Fibroblast of pulmonary artery (primary cell): ENCODE data around the gene KCTD19.

Experiments used
- DNase-seq: peaks from one replicate; pipeline ENCODE4 v3.0.0-alpha.2; 2010; ENCODE audit warnings: low read depth
- H3K4me3 ChIP-seq: replicated peaks from 2 replicates; pipeline ENCODE4 v1.5.1; 2011; ENCODE audit warnings: low read depth, mild to moderate bottlenecking, control low read depth, low read length, moderate library complexity
- TF ChIP-seq, protein P1 (sequence below): IDR thresholded peaks from 2 replicates; pipeline ENCODE4 v1.5.1; 2011; ENCODE audit warnings: mild to moderate bottlenecking, control low read depth, low read length, inconsistent platforms; ENCODE audit errors: missing control alignments

The KCTD19 gene

DNA sequence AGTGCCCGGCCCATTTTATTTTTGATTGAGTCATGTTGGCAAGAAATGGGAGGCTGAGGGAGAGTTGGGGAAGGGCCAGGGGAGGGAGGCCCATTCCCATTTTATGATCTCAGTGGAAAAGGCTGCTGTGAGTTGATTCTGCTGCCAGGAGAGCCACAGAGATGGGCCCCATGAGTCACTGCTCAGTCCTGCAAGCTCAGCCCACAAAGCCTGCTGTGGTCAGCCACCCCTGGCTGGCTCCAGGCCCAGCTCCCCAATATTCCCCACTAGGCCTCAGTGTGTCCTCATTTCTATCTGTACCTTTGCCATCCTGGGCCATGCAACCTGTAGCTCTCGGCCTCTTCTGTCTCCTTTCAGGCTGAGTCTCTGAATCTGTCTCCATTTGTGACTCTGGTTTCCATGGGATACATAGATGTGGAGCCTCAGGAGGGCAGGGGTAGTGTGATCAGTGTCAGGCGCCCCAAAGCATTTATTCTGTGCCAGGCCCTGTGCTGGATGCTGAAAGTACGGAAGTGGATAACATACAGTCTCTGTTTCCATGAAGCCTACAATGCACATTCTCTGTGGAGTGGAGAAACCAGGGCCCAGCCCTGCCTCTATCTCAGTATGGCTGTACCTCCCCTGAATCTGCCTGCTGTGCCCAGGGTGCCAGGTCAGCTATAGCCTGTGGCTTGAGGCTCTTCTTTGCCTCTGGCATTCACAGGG lies 49.1 kb downstream of the KCTD19 start:
- DNase-seq = peak; percentile 98

DNA sequence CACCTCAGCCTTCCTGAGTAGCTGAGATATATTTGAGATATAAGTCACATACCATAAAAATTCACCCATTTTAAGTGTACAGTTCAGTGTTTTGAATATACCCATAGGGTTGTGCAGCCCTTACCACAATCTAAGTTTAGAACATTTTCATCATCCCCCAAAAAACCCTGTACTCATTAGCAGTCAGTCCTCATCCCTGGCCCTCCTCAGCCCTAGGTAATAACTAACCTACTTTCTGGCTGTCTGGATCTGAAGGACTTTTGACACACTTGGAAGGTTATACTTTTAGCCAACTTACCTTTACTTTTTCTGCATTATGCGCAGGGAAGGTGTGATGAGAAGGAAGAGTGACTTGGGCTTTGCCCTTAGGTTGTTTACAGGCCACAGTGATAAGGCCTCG lies 51.2 kb downstream of the KCTD19 start:
- no peak for DNase-seq
- no peak overlapping the region for H3K4me3 ChIP-seq
- TF ChIP-seq, protein P1, sequence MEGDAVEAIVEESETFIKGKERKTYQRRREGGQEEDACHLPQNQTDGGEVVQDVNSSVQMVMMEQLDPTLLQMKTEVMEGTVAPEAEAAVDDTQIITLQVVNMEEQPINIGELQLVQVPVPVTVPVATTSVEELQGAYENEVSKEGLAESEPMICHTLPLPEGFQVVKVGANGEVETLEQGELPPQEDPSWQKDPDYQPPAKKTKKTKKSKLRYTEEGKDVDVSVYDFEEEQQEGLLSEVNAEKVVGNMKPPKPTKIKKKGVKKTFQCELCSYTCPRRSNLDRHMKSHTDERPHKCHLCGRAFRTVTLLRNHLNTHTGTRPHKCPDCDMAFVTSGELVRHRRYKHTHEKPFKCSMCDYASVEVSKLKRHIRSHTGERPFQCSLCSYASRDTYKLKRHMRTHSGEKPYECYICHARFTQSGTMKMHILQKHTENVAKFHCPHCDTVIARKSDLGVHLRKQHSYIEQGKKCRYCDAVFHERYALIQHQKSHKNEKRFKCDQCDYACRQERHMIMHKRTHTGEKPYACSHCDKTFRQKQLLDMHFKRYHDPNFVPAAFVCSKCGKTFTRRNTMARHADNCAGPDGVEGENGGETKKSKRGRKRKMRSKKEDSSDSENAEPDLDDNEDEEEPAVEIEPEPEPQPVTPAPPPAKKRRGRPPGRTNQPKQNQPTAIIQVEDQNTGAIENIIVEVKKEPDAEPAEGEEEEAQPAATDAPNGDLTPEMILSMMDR = no peak

More for the DNA sequence above, 49.1 kb downstream of the KCTD19 start:
- TF ChIP-seq, protein P1 = no peak
- no peak overlapping the region for H3K4me3 ChIP-seq

DNA sequence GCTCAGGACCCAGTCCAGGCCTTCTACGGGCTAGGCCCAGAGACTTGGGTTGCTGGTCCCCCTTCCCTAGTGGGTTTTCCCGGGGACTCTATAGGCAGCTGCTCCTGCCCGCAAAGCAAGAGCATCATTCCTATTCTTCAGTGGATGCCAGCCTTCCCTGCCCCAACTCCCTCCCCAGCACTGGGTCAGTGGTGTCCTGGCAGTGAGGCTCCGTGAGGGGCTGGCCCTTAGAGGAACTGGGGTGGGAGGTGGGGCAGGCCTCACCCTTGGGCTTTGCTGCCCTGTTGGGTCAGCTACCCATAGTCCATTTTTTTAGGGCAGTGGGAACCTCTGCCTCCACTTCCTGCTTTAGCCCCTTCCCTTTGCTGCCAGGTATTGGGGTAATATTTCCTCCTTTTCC lies 55.1 kb downstream of the KCTD19 start:
- no peak overlapping the region for H3K4me3 ChIP-seq
- TF ChIP-seq, protein P1 = no peak

DNA sequence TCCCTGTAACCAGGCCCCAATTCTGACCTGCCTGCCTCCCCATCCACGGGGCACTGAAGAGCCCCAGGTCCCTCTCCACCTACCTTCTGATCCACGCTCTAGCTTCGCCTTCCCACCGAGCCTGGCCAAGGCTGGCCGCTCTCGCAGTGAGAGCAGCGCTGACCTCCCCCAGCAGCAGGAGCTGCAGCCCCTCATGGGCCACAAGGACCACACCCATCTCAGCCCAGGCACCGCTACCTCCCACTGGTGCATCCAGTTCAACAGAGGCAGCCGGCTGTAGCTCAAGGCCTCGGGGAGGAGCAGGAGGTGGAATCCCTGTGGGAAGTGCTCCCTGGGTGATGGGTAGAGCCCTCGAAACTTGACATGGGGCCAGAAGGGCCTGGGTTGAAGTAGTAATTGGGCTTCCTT lies 55.6 kb downstream of the KCTD19 start:
- H3K4me3 ChIP-seq = no peak overlapping the region
- DNase-seq = no peak
- TF ChIP-seq, protein P1 = no peak

More for the DNA sequence above, 55.1 kb downstream of the KCTD19 start:
- no peak for DNase-seq

DNA sequence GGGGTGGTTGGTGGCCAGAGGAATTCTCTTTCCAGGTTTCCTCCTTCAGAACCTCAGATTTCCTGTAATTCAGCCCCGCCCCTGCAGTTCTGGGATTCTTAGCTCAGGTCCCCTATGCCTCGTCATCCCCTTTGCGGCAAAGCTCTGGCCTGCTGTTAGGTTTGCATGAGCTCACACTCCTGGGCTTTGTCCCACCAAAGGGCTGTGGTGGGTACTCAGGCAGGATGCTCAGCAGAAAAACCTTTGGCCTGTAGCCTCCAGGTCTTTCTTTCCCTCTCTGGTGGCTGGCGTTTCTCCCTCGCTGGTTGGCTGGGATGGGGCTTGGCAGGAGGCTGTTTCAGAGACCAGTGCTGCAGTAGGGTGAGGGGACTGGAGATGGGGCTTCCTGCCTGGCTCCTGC lies 56.8 kb downstream of the KCTD19 start:
- TF ChIP-seq, protein P1 = no peak
- DNase-seq = peak; percentile 42
- H3K4me3 ChIP-seq = no peak overlapping the region

DNA sequence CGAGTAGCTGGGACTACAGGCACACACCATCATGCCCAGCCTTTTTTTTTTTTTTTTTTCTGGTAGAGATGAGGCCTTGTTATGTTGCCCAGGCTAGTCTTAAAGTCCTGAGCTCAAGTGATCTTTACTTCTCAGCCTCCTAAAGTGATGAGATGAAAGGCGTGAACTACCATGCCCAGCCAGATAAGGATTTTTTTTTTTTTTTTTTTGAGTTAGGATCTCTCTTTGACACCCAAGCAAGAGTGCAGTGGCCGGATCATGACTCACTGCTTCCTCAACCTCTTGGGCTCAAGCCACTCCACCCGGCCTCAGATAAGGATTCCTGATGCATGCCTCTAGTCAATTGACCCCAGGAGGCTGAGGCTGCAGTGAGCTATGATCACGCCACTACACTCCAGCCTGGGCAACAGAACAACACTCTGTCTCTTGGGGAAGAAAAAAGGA lies 58.4 kb downstream of the KCTD19 start:
- DNase-seq = peak; percentile 91
- H3K4me3 ChIP-seq = no peak overlapping the region
- TF ChIP-seq, protein P1 = no peak

DNA sequence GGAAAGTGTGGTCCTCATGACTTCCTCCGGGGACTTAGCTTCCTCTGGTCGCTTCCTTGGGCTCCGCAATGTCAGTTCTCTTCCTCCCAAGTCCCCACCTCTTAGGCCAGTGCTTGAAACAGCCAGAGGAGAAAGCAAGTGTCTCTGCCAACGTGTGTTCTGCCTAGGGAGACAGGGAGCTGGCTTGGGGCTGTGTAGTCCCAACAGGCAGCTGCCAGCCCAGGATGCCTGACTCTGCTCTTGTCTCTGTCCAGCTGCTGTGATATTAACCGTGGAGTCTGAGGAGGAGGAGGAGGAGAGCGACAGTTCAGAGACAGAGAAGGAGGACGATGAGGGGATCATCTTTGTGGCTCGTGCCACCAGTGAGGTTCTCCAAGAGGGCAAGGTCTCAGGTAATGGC lies 60.7 kb downstream of the KCTD19 start:
- TF ChIP-seq, protein P1 = no peak
- no peak overlapping the region for H3K4me3 ChIP-seq

More for the DNA sequence above, 60.7 kb downstream of the KCTD19 start:
- no peak for DNase-seq
